ENCODE data around the gene KRTAP7-1. TPM values are rescaled to one million over a fixed set of nuclear protein-coding genes. Genes with fewer than 3 reads are reported as not detected.

Gene KRTAP7-1
- not detected for total RNA-seq

GRCh38 chr21:30829659-30830058 lies at the start of gene KRTAP7-1:
Gene KRTAP7-1, minus strand, starts transcription at chr21:30829759. Its CDS starts 61 bp downstream, at chr21:30829698.
- Histone ChIP-seq H3K27me3 (no peaks in the 10 kb centered on the region), H3K4me3 (no peak within 1 kb of the TSS), H3K27ac (no peak within 1 kb of the TSS), H3K9me3 (peaks cover 0 to 6% (median 0%) of the 10 kb centered on the region in 4 donors), H3K4me1 (no peaks in the 10 kb centered on the region), H3K36me3 (no peaks in the 10 kb centered on the region)
- TF ChIP-seq POLR2A (IDR thresholded peaks at IDR 0.05) (no peak), CTCF (IDR thresholded peaks at IDR 0.05) (no peak)
- no peak for DNase-seq

- TF ChIP-seq POLR2A (IDR thresholded peaks at IDR 0.05) (no peak), CTCF (IDR thresholded peaks at IDR 0.05) (no peak)
- no peak for DNase-seq
- H3K9me3 ChIP-seq = peaks cover 0 to 3% (median 0%) of the 10 kb centered on the region in 4 donors
- H3K27ac ChIP-seq = no peak overlapping the region
- H3K4me1 ChIP-seq = no peaks in the 10 kb centered on the region
- H3K36me3 ChIP-seq = no peaks in the 10 kb centered on the region
- H3K4me3 ChIP-seq = no peak overlapping the region
- H3K27me3 ChIP-seq = no peaks in the 10 kb centered on the region
Measured at GRCh38 chr21:30874526-30874925, 45.0 kb upstream of the KRTAP7-1 start.

- TF ChIP-seq CTCF (IDR thresholded peaks at IDR 0.05) (no peak), POLR2A (IDR thresholded peaks at IDR 0.05) (no peak)
- H3K4me1 ChIP-seq = no peaks in the 10 kb centered on the region
- H3K9me3 ChIP-seq = peaks cover 0 to 5% (median 0%) of the 10 kb centered on the region in 4 donors
- H3K27ac ChIP-seq = no peak overlapping the region
- H3K27me3 ChIP-seq = no peaks in the 10 kb centered on the region
- H3K4me3 ChIP-seq = no peak overlapping the region
- DNase-seq = no peak
- H3K36me3 ChIP-seq = no peaks in the 10 kb centered on the region
Measured at GRCh38 chr21:30847627-30848500, 18.3 kb upstream of the KRTAP7-1 start.

- TF ChIP-seq POLR2A (IDR thresholded peaks at IDR 0.05) (no peak), CTCF (IDR thresholded peaks at IDR 0.05) (no peak)
- no peak for DNase-seq
- no peak overlapping the region for H3K4me3 ChIP-seq
- H3K36me3 ChIP-seq = no peaks in the 10 kb centered on the region
- H3K9me3 ChIP-seq = no peaks in the 10 kb centered on the region
- no peak overlapping the region for H3K27ac ChIP-seq
- H3K4me1 ChIP-seq = no peaks in the 10 kb centered on the region
- H3K27me3 ChIP-seq = no peaks in the 10 kb centered on the region
Measured at GRCh38 chr21:30842990-30843389, 13.4 kb upstream of the KRTAP7-1 start.

GRCh38 chr21:30839304-30839703 lies 9.7 kb upstream of the KRTAP7-1 start:
- DNase-seq = no peak
- Histone ChIP-seq H3K36me3 (no peaks in the 10 kb centered on the region), H3K27ac (no peak overlapping the region), H3K4me3 (no peak overlapping the region), H3K4me1 (no peaks in the 10 kb centered on the region), H3K9me3 (no peaks in the 10 kb centered on the region), H3K27me3 (no peaks in the 10 kb centered on the region)
- no peak for TF ChIP-seq CTCF (IDR thresholded peaks at IDR 0.05)
- TF ChIP-seq POLR2A (IDR thresholded peaks at IDR 0.05) = no peak

Measured in Peyer's patch (tissue), 4 donors.